Measurements from ENCODE around the gene ADARB1.
A peak's percentile ranks its signal among the peaks of the same experiment; 100 is the strongest.

Gene ADARB1

DNA sequence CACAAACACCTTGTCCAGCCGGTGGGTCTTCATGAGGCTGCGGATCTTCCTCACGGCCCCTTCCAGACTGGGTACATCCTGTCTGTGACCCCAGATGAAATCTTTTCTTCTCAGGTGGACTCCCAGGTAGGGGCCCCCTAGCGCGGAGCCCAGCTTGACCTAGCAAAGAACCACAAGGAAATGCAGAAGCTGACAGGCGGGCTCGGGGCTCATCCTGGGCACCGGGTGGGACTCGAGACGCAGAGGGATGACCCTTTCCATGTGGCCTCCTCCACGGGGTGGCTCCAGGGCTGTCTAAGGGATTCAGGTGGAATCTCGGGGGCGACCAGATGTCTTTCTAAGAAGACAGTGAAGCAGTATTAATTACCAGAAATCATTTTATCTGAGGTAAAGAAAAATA, 195.5 kb downstream of the ADARB1 start:
- TF ChIP-seq, protein P1, sequence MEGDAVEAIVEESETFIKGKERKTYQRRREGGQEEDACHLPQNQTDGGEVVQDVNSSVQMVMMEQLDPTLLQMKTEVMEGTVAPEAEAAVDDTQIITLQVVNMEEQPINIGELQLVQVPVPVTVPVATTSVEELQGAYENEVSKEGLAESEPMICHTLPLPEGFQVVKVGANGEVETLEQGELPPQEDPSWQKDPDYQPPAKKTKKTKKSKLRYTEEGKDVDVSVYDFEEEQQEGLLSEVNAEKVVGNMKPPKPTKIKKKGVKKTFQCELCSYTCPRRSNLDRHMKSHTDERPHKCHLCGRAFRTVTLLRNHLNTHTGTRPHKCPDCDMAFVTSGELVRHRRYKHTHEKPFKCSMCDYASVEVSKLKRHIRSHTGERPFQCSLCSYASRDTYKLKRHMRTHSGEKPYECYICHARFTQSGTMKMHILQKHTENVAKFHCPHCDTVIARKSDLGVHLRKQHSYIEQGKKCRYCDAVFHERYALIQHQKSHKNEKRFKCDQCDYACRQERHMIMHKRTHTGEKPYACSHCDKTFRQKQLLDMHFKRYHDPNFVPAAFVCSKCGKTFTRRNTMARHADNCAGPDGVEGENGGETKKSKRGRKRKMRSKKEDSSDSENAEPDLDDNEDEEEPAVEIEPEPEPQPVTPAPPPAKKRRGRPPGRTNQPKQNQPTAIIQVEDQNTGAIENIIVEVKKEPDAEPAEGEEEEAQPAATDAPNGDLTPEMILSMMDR (IDR thresholded peaks at IDR 0.05; ENCODE audit: insufficient read depth, low read length, missing control alignments) = no peak
- H3K4me3 ChIP-seq (ENCODE audit: low read depth, low read length) = no peak overlapping the region
- ChIA-PET POLR2A (no interaction called here), CTCF (interaction anchor here (2.2 to 4.5 kb wide), 3 partner anchors 9 to 132 kb away, joined by 10 to 38 read pairs (median 10); no protein-coding TSS in a partner anchor)
- no peak for DNase-seq (ENCODE audit: low read depth, low spot score)

DNA sequence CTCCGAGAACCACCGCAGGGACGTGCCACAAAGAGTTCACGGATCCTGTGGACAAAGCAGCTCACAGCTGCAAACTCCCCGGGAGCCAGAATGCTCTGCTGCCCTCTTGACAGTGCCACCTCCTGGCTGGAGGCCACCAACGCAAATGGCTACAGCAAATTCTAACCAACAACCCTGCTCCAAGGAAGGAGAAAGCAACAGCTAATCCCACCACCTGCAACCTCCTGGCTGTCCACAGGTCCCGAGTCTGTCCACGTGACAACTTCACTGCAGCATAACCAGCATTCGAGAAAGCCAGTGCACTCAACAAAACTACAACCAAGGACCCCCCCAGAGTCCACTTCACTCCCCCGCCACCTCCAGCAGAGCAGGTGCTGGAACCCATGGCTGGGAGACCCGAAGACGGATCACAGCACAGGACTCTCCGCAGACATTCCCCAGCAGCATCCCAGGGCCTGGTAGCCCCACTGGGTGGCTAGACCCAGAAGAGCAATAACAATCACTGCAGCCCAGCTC, 196.0 kb downstream of the ADARB1 start:
- H3K4me3 ChIP-seq (ENCODE audit: low read depth, low read length) = no peak overlapping the region
- no peak for DNase-seq (ENCODE audit: low read depth, low spot score)
- TF ChIP-seq, protein P1 (IDR thresholded peaks at IDR 0.05; ENCODE audit: insufficient read depth, low read length, missing control alignments) = peak; percentile 21
- POLR2A ChIA-PET = interaction anchor here (1.5 kb wide), 1 partner anchor 17 kb away, joined by 4 read pairs; the partner anchor contains the start of gene POFUT2
- CTCF ChIA-PET = interaction anchor here (2.2 to 4.5 kb wide), 3 partner anchors 9 to 132 kb away, joined by 10 to 38 read pairs (median 10); no protein-coding TSS in a partner anchor
